HepG2 (cell line): ENCODE measurements around the gene AKR7A3. TPM values are rescaled to one million over a fixed set of nuclear protein-coding genes. Genes with fewer than 3 reads are reported as not detected.

ENCODE experiments used
- ATAC-seq: fragments of 200-7000 bp; cut with Tn5 transposase; 3 replicates; pipeline ENCODE4 v1.9.1; 2020; ENCODE audit warnings: mild to moderate bottlenecking, moderate library complexity
- BruUV-seq: library from RNA; stranded (reverse); fragments of 400-500 nt; replicated peaks from 2 replicates; lab custom pipeline; 2021; lab: Mats Ljungman, UMichigan
- CTCF ChIA-PET: fragments of 300-600 bp; formaldehyde crosslinking; extraction: SDS; loops from one replicate; lab custom pipeline; 2021; ENCODE audit warnings: low total read pairs, inconsistent platforms, low intra/inter-chr PET ratio; lab: Yijun Ruan, JAX
- POLR2A ChIA-PET: fragments of 350-600 bp; sonication (Branson Sonifier 250); formaldehyde crosslinking; loops from one replicate; lab custom pipeline; 2020; ENCODE audit warnings: antibody characterized with exemption, inconsistent platforms; lab: Yijun Ruan, JAX
- DNase-seq: peaks from one replicate; pipeline ENCODE4 v3.0.0-alpha.2; 2015; ENCODE audit warnings: low spot score
- FAIRE-seq: peaks from 3 replicates; lab custom pipeline; 2011; peaks lifted over from hg19 to GRCh38; lab: Jason Lieb, UNC
- H2AFZ ChIP-seq: one replicate; pipeline ENCODE4 v1.6.1; 2011; ENCODE audit warnings: low read length, inconsistent platforms
- H3K27ac ChIP-seq: fragments of 300-600 bp; 3 replicates; pipeline ENCODE4 v1.8.0; 2011; ENCODE audit warnings: mixed run types, mild to moderate bottlenecking, mixed read lengths, low read length, inconsistent platforms; ENCODE audit not compliant: insufficient read depth; ENCODE audit errors: extremely low read length
- H3K27me3 ChIP-seq, 2 experiments: fragments of 200-600 bp in 1 of 2; 2 replicates in 1 of 2; 3 replicates in 1 of 2; pipeline versions ENCODE4 v1.6.0 to v1.8.0; 2011; ENCODE audit warnings: low read length in 2 of 2, mild to moderate bottlenecking in 2 of 2, moderate library complexity in 2 of 2, inconsistent platforms in 1 of 2; ENCODE audit not compliant: insufficient read depth in 2 of 2, control insufficient read depth in 1 of 2
- H3K36me3 ChIP-seq, 2 experiments: fragments of 200-600 bp in 1 of 2; replicated peaks in 1 of 2; 2 replicates in 1 of 2; 3 replicates in 1 of 2; pipeline versions ENCODE4 v1.5.1 to v1.8.0; 2011; ENCODE audit warnings: low read length in 2 of 2, inconsistent platforms in 1 of 2; ENCODE audit not compliant: insufficient read depth in 2 of 2, control insufficient read depth in 1 of 2
- H3K4me1 ChIP-seq: 2 replicates; pipeline ENCODE4 v1.5.1; 2012; ENCODE audit warnings: low read length, inconsistent platforms; ENCODE audit not compliant: insufficient read depth
- H3K4me2 ChIP-seq: 2 replicates; pipeline ENCODE4 v1.6.0; 2011; ENCODE audit warnings: low read depth, low read length, inconsistent platforms
- H3K4me3 ChIP-seq, 3 experiments: fragments of 200-600 bp in 1 of 3; sonication (generic), shearing (Covaris generic) in 1 of 3; replicated peaks in 1 of 3; 2 replicates each; pipeline ENCODE4 v1.5.1; 2011 to 2016; ENCODE audit warnings: low read length in 3 of 3, inconsistent platforms in 2 of 3, low read depth in 2 of 3, mild to moderate bottlenecking in 2 of 3, control low read depth in 1 of 3, mixed read lengths in 1 of 3; ENCODE audit not compliant: insufficient read depth in 1 of 3
- H3K79me2 ChIP-seq: one replicate; pipeline ENCODE4 v1.6.1; 2011; ENCODE audit warnings: low read length, inconsistent platforms; ENCODE audit not compliant: insufficient read depth
- H3K9ac ChIP-seq: 2 replicates; pipeline ENCODE4 v1.6.0; 2011; ENCODE audit warnings: mild to moderate bottlenecking, low read depth, low read length, inconsistent platforms; ENCODE audit not compliant: insufficient read depth
- H3K9me3 ChIP-seq: 2 replicates; pipeline ENCODE4 v1.5.1; 2012; ENCODE audit warnings: mild to moderate bottlenecking, low read length
- H4K20me1 ChIP-seq: 2 replicates; pipeline ENCODE4 v1.6.0; 2011; ENCODE audit warnings: inconsistent platforms, mild to moderate bottlenecking, low read length, moderate library complexity; ENCODE audit not compliant: insufficient read depth
- AGO2 ChIP-seq: fragments of 200-400 bp; formaldehyde crosslinking; optimal IDR thresholded peaks from 2 replicates; pipeline ENCODE3; 2017; ENCODE audit warnings: mild to moderate bottlenecking, low read depth, low read length, moderate library complexity
- ARNT2 ChIP-seq: sonication (generic); formaldehyde crosslinking; IDR thresholded peaks from 2 replicates; pipeline ENCODE4 v1.8.0; 2022; ENCODE audit warnings: mild to moderate bottlenecking, low read depth, missing genetic modification reagents, moderate library complexity
- BRCA1 ChIP-seq: sonication (generic); formaldehyde crosslinking; IDR thresholded peaks from 2 replicates; pipeline ENCODE4 v1.4.0; 2020; ENCODE audit warnings: missing genetic modification reagents
- CREM ChIP-seq, 2 experiments: sonication (generic) in 1 of 2; formaldehyde crosslinking in 1 of 2; IDR thresholded peaks; 2 replicates each; pipeline versions ENCODE4 v1.4.0 to v1.6.1; 2016 to 2020; ENCODE audit warnings: antibody characterized with exemption in 1 of 2, mild to moderate bottlenecking in 1 of 2, missing genetic modification reagents in 1 of 2
- DDIT3 ChIP-seq: sonication (generic); formaldehyde crosslinking; IDR thresholded peaks from 2 replicates; pipeline ENCODE4 v1.4.0; 2020; ENCODE audit warnings: mild to moderate bottlenecking, missing genetic modification reagents
- DRAP1 ChIP-seq: IDR thresholded peaks from 2 replicates; pipeline ENCODE4 v1.6.1; 2016; ENCODE audit warnings: missing genetic modification reagents, missing compliant biosample characterization
- HNRNPLL ChIP-seq: fragments of 200-400 bp; formaldehyde crosslinking; IDR thresholded peaks from 2 replicates; pipeline ENCODE4 v1.6.1; 2017; ENCODE audit warnings: mild to moderate bottlenecking, low read depth, low read length; ENCODE audit not compliant: poor library complexity, severe bottlenecking
- KAT7 ChIP-seq: IDR thresholded peaks from 2 replicates; pipeline ENCODE4 v1.6.1; 2018; ENCODE audit warnings: borderline replicate concordance, missing compliant biosample characterization
- KLF6 ChIP-seq: IDR thresholded peaks from 2 replicates; pipeline ENCODE4 v1.8.0; 2016; ENCODE audit warnings: missing biosample characterization, missing genetic modification reagents
- NR1H2 ChIP-seq: sonication (generic); formaldehyde crosslinking; IDR thresholded peaks from 2 replicates; pipeline ENCODE4 v1.8.1; 2022; ENCODE audit warnings: low read depth, missing genetic modification reagents, borderline replicate concordance
- PHB2 ChIP-seq: fragments of 450-650 bp; IDR thresholded peaks from 2 replicates; pipeline ENCODE4 v1.6.1; 2018; ENCODE audit not compliant: partially characterized antibody
- POLR2G ChIP-seq: fragments of 200-400 bp; formaldehyde crosslinking; IDR thresholded peaks from 2 replicates; pipeline ENCODE4 v1.6.1; 2018; ENCODE audit warnings: mild to moderate bottlenecking, low read depth, low read length, moderate library complexity
- RBAK ChIP-seq: sonication (generic); formaldehyde crosslinking; IDR thresholded peaks from 2 replicates; pipeline ENCODE4 v1.5.1; 2020; ENCODE audit warnings: mild to moderate bottlenecking, missing genetic modification reagents
- RBFOX2 ChIP-seq: fragments of 200-400 bp; formaldehyde crosslinking; IDR thresholded peaks from 2 replicates; pipeline ENCODE4 v1.6.1; 2017; ENCODE audit warnings: low read depth, mild to moderate bottlenecking, low read length
- RNF2 ChIP-seq: fragments of 450-650 bp; conservative IDR thresholded peaks from 2 replicates; pipeline ENCODE4 v1.6.1; 2016; ENCODE audit warnings: low read depth
- SKI ChIP-seq: fragments of 450-650 bp; IDR thresholded peaks from one replicate; pipeline ENCODE4 v1.6.1; 2018; ENCODE audit warnings: mild to moderate bottlenecking; ENCODE audit not compliant: partially characterized antibody
- SP2 ChIP-seq: sonication (generic); formaldehyde crosslinking; IDR thresholded peaks from 2 replicates; pipeline ENCODE4 v1.5.1; 2020; ENCODE audit warnings: mild to moderate bottlenecking, missing genetic modification reagents
- SRY ChIP-seq: sonication (generic); formaldehyde crosslinking; IDR thresholded peaks from 2 replicates; pipeline ENCODE4 v1.8.0; 2022; ENCODE audit warnings: mild to moderate bottlenecking, missing genetic modification reagents
- ZBTB38 ChIP-seq: sonication (generic); formaldehyde crosslinking; IDR thresholded peaks from 2 replicates; pipeline ENCODE4 v1.5.1; 2020; ENCODE audit warnings: mild to moderate bottlenecking, missing genetic modification reagents
- ZNF510 ChIP-seq: sonication (generic); formaldehyde crosslinking; IDR thresholded peaks from 2 replicates; pipeline ENCODE4 v1.4.0; 2020; ENCODE audit warnings: low read depth, mild to moderate bottlenecking, missing genetic modification reagents
- ZNF550 ChIP-seq: sonication (generic); formaldehyde crosslinking; IDR thresholded peaks from 2 replicates; pipeline ENCODE4 v1.4.0; 2020; ENCODE audit warnings: mild to moderate bottlenecking, missing genetic modification reagents, borderline replicate concordance
- ZNF652 ChIP-seq: IDR thresholded peaks from 2 replicates; pipeline ENCODE4 v1.6.1; 2016; ENCODE audit warnings: low read depth, borderline replicate concordance
- ZNF777 ChIP-seq: sonication (generic); formaldehyde crosslinking; IDR thresholded peaks from 2 replicates; pipeline ENCODE4 v1.4.0; 2020; ENCODE audit warnings: missing genetic modification reagents
- WGBS: methylation state at CpG from one replicate; pipeline ENCODE4 v1.1.6; 2017; ENCODE audit warnings: low lambda C conversion rate; 5-methylcytosine and 5-hydroxymethylcytosine counted together
- in situ Hi-C: cut with HindIII; loops from 2 replicates; pipeline ENCODE4 v1.10.0; 2017; ENCODE audit warnings: low pct_unique_long_range_greater_than_20kb; ENCODE audit not compliant: extremely low pct_ligation_motif_present
- intact Hi-C: fragments of 100-400 bp; cut with micrococcal nuclease; formaldehyde crosslinking; loops from one replicate; pipeline ENCODE4 v1.10.0; 2022; ENCODE audit not compliant: unreplicated experiment
- polyA plus RNA-seq, 8 experiments: library from polyadenylated mRNA; depleted of rRNA in 3 of 8; stranded (reverse) in 7 of 8; unstranded in 1 of 8; fragments of >200 nt; fragmentation: Illumina TruSeq in 4 of 8; extraction: Trizol in 4 of 8; gene quantifications; 2 replicates each; pipeline versions ENCODE4 v1.2.1 to v1.2.3, GENCODE V29; 2011 to 2016; ENCODE audit warnings: low read depth in 4 of 8, missing spikeins in 1 of 8, mixed read lengths in 1 of 8; ENCODE audit not compliant: insufficient read depth in 1 of 8
- total RNA-seq, 5 experiments: library from RNA; depleted of rRNA; stranded (reverse); fragments of >200 nt; fragmentation: Illumina TruSeq; extraction: Trizol; gene quantifications; 2 replicates each; pipeline ENCODE4 v1.2.3, GENCODE V29; 2016; ENCODE audit warnings: low read depth in 1 of 5

AKR7A3 gene
- total and polyA plus RNA-seq, 2 of the 13 experiments (the other 11 are each of a cell fraction or from before 2014, with no cell fraction given): 0.58 to 1.00 TPM

GRCh38 chr1:19317126-19317910, 28.7 kb upstream of the AKR7A3 start:
- no peak overlapping the region for H3K4me3 ChIP-seq
- DNase-seq (no peak), ATAC-seq (no peak), FAIRE-seq (no peak)
- no peak overlapping the region for H2AFZ ChIP-seq
- H3K36me3 ChIP-seq: peaks cover 5 to 27% of the 10 kb centered on the region in 2 experiments; a peak in 3 of 5 replicates
- WGBS: 86% methylated on average over 6 of the region's 13 CpGs
- H3K4me1 ChIP-seq: peaks cover 36% of the 10 kb centered on the region
- POLR2A ChIA-PET: interaction anchor here (0.5 kb wide), 1 partner anchor 257 kb away, joined by 3 read pairs; no protein-coding TSS in a partner anchor
- no peak overlapping the region for H3K9ac ChIP-seq
- CTCF ChIA-PET: no interaction called here
- intact Hi-C loops: no loop called here
- in situ Hi-C loops: no loop called here
- H3K79me2 ChIP-seq: peaks cover 11% of the 10 kb centered on the region
- no peaks in the 10 kb centered on the region for H4K20me1 ChIP-seq
- H3K27me3 ChIP-seq: no peaks in the 10 kb centered on the region
- no peak overlapping the region for H3K4me2 ChIP-seq
- no peak overlapping the region for H3K27ac ChIP-seq
- no peaks in the 10 kb centered on the region for H3K9me3 ChIP-seq
- BruUV-seq: no TSS peak
- TF ChIP-seq RNF2: no peak
- no peak for TF ChIP-seq PHB2
- no peak for TF ChIP-seq SP2 (CRISPR knock-in tag)
- TF ChIP-seq HNRNPLL: no peak
- no peak for TF ChIP-seq CREM (IDR thresholded peaks at IDR 0.05)
- TF ChIP-seq CREM (CRISPR knock-in tag; IDR thresholded peaks at IDR 0.05): no peak
- no peak for TF ChIP-seq ARNT2 (CRISPR knock-in tag)
- TF ChIP-seq AGO2: peak; percentile 78
- peak; percentile 30; the same call in 1 of the 2 replicates for TF ChIP-seq POLR2G
- no peak for TF ChIP-seq RBAK
- no peak for TF ChIP-seq ZNF652
- no peak for TF ChIP-seq KLF6 (CRISPR knock-in tag)
- TF ChIP-seq ZNF510 (CRISPR knock-in tag): no peak
- TF ChIP-seq ZNF777 (CRISPR knock-in tag): no peak
- TF ChIP-seq NR1H2 (CRISPR knock-in tag): no peak
- no peak for TF ChIP-seq SRY
- TF ChIP-seq SKI: no peak
- TF ChIP-seq RBFOX2: 0 out of 2 replicates have a peak, but pooled peaks have one; percentile 24
- TF ChIP-seq ZNF550 (CRISPR knock-in tag): no peak
- no peak for TF ChIP-seq DDIT3 (CRISPR knock-in tag)
- no peak for TF ChIP-seq BRCA1 (CRISPR knock-in tag)
- no peak for TF ChIP-seq DRAP1 (CRISPR knock-in tag)
- TF ChIP-seq ZBTB38: no peak
- TF ChIP-seq KAT7 (CRISPR knock-in tag): no peak
